Esophagus (tissue), 2 donors: Measurements from ENCODE around the gene CORO2A. TPM values are rescaled to one million over a fixed set of nuclear protein-coding genes. Genes with fewer than 3 reads are reported as not detected.

ENCODE experiments used
- H3K27ac ChIP-seq, 2 donors: one replicate each; pipeline ENCODE4 v1.5.1; 2013; ENCODE audit warnings: low read depth in 2 of 2, mild to moderate bottlenecking in 2 of 2, inconsistent platforms in 1 of 2, low read length in 1 of 2, moderate library complexity in 1 of 2
- H3K27me3 ChIP-seq, 2 donors: one replicate each; pipeline ENCODE4 v1.6.1; 2013; ENCODE audit warnings: low read length in 2 of 2, control low read depth in 1 of 2, mild to moderate bottlenecking in 1 of 2; ENCODE audit not compliant: insufficient read depth in 2 of 2, control insufficient read depth in 1 of 2
- H3K36me3 ChIP-seq, 2 donors: one replicate each; pipeline ENCODE4 v1.6.1; 2013; ENCODE audit warnings: low read length in 1 of 2; ENCODE audit not compliant: control insufficient read depth in 2 of 2, insufficient read depth in 2 of 2
- H3K4me1 ChIP-seq, 2 donors: one replicate each; pipeline ENCODE4 v1.6.1; 2013; ENCODE audit warnings: low read length in 1 of 2; ENCODE audit not compliant: control insufficient read depth in 2 of 2, insufficient read depth in 2 of 2
- H3K4me3 ChIP-seq, 2 donors: one replicate each; pipeline ENCODE4 v1.5.1; 2013; ENCODE audit warnings: low read length in 2 of 2, mild to moderate bottlenecking in 2 of 2, low read depth in 1 of 2, moderate library complexity in 1 of 2
- H3K9me3 ChIP-seq, 2 donors: one replicate each; pipeline ENCODE4 v1.6.1; 2013; ENCODE audit warnings: mild to moderate bottlenecking in 2 of 2, low read depth in 1 of 2, low read length in 1 of 2, moderate library complexity in 1 of 2; ENCODE audit not compliant: control insufficient read depth in 2 of 2, insufficient read depth in 1 of 2
- WGBS, 2 donors: extraction: QIAGEN DNeasy Blood & Tissue Kit; methylation state at CpG; one replicate each; pipeline ENCODE4 v1.1.7; 2013; 5-methylcytosine and 5-hydroxymethylcytosine counted together
- polyA plus RNA-seq, 2 donors: library from polyadenylated mRNA; stranded (reverse); fragments of 200-250 nt; gene quantifications; one replicate each; pipeline ENCODE4 v1.2.3, GENCODE V29; 2013
- donor health status: healthy with polysubstance abuse.
- donor health status: Bipolar disorder and iron deficiency.

CORO2A gene
- polyA plus RNA-seq, 2 donors, result 7.1 to 9.0 TPM

DNA sequence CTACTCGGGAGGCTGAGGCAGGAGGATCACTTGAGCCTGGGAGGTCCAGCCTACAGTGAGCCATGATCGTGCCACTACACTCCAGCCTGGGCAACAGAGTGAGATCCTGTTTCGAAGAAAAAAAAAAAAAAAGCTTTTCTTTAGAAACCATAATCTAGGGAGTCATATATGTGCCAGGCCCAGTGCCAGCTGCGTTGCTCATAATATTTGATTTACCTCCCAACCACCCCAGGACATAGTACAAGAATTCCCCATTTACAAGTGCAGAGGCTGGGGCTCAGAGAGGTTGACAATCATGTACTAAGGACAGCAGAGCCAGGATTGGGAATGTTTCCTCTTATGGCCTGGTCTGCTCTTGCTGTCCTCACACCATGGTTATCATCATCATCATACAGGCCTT is 48.4 kb downstream of the CORO2A start:
- Histone ChIP-seq H3K4me1 (peaks cover 0 to 25% of the 10 kb centered on the region in 2 donors), H3K36me3 (no peaks in the 10 kb centered on the region), H3K27ac (peak overlapping the region; percentile 68 to 81), H3K9me3 (no peaks in the 10 kb centered on the region), H3K4me3 (no peak overlapping the region), H3K27me3 (no peaks in the 10 kb centered on the region)
- 55 to 60% methylated on average over 4 of the region's 4 CpGs for WGBS, 2 donors

- Histone ChIP-seq H3K36me3 (no peaks in the 10 kb centered on the region), H3K4me1 (peaks cover 0 to 25% of the 10 kb centered on the region in 2 donors), H3K27me3 (no peaks in the 10 kb centered on the region), H3K27ac (peak overlapping the region; percentile 66 to 81), H3K9me3 (no peaks in the 10 kb centered on the region), H3K4me3 (no peak overlapping the region)
- 77 to 83% methylated on average over 8 of the region's 8 CpGs for WGBS, 2 donors
Observed at GRCh38 chr9:98142925-98143481, 49.4 kb downstream of the CORO2A start.

DNA sequence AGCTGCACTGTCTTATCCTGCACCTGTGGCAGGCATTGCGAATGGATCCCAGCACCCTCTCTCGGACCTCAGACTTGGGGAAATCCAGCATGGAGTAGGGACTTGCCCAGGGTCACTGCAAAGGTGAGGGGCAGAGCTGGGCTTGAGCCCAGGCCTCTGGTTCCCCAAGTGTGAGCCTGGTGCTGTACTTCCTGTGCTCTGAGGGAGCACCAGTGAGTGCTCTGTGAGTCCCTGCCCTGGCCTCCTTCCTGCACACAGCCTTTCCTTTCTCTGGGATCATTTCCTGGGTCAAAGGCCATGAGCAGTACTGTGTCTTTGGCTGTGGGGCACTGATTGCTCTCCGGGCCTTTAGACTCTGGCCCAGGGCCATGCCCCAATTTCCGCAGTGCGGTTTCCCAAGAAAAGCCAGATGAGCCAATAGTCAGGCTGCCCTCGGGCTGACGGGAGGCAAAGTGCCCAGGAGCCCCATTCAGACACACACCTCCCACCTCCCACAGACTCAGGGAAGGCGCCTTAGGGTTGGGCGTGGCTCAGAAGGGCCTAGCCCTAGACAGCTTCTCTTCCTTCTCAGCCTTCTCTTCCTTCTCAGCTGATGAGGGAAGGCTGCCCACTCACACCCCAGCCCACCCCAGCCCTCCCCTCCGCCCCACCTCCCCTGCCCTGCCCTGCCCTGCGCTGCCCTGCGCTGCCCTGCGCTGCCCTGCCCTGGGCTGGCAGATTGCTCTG is 50.1 kb downstream of the CORO2A start:
- H3K9me3 ChIP-seq, result no peaks in the 10 kb centered on the region
- no peak overlapping the region for H3K4me3 ChIP-seq
- H3K27me3 ChIP-seq, result no peaks in the 10 kb centered on the region
- peaks cover 0 to 25% of the 10 kb centered on the region in 2 donors for H3K4me1 ChIP-seq
- peak overlapping the region; percentile 73 to 81 for H3K27ac ChIP-seq
- 41 to 51% methylated on average over 10 to 13 of the region's 13 CpGs for WGBS, 2 donors
- no peaks in the 10 kb centered on the region for H3K36me3 ChIP-seq

DNA sequence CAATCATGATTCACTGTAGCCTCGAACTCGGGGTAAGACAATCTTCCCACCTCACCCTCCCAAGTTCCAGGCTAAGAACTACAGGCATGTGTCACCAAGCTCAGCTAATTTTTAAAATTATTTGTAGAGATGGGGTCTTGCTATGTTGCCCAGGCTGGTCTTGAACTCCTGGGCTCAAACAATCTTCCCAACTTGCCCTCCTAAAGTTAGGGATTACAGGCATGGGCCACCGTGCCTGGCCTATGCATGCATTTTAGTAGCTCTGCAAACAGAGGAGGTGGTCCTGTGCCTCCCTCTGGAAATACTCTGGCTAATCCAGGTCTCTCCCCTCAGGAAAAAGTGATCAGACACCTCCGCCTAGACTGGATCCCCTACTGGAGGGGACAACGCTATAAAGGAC is 51.9 kb downstream of the CORO2A start:
- Histone ChIP-seq H3K4me3 (no peak overlapping the region), H3K4me1 (peaks cover 0 to 21% of the 10 kb centered on the region in 2 donors), H3K27ac (no peak overlapping the region), H3K9me3 (no peaks in the 10 kb centered on the region), H3K36me3 (no peaks in the 10 kb centered on the region), H3K27me3 (no peaks in the 10 kb centered on the region)
- WGBS, 2 donors, result 88 to 91% methylated on average over 5 of the region's 5 CpGs

- peaks cover 0 to 16% of the 10 kb centered on the region in 2 donors for H3K36me3 ChIP-seq
- H3K4me3 ChIP-seq, result no peak overlapping the region
- no peaks in the 10 kb centered on the region for H3K4me1 ChIP-seq
- H3K27me3 ChIP-seq, result no peaks in the 10 kb centered on the region
- H3K9me3 ChIP-seq, result no peaks in the 10 kb centered on the region
- H3K27ac ChIP-seq, result no peak overlapping the region
Observed at GRCh38 chr9:98136489-98136888, 55.9 kb downstream of the CORO2A start.

GRCh38 chr9:98135938-98136337 is 56.5 kb downstream of the CORO2A start:
- peak overlapping the region in 1 of 2 donors; percentile 62 for H3K27ac ChIP-seq
- H3K27me3 ChIP-seq, result no peaks in the 10 kb centered on the region
- no peaks in the 10 kb centered on the region for H3K9me3 ChIP-seq
- H3K4me3 ChIP-seq, result no peak overlapping the region
- 80 to 85% methylated on average over 7 of the region's 7 CpGs for WGBS, 2 donors
- no peaks in the 10 kb centered on the region for H3K4me1 ChIP-seq
- H3K36me3 ChIP-seq, result peaks cover 0 to 16% of the 10 kb centered on the region in 2 donors

- Histone ChIP-seq H3K9me3 (no peaks in the 10 kb centered on the region), H3K36me3 (peaks cover 0 to 20% of the 10 kb centered on the region in 2 donors), H3K4me1 (no peaks in the 10 kb centered on the region), H3K27me3 (no peaks in the 10 kb centered on the region), H3K4me3 (no peak overlapping the region), H3K27ac (peak overlapping the region in 1 of 2 donors; percentile 62)
- WGBS, 2 donors, result 66 to 73% methylated on average over 4 of the region's 4 CpGs
Observed at GRCh38 chr9:98135558-98135934, 56.9 kb downstream of the CORO2A start.

- peaks cover 0 to 20% of the 10 kb centered on the region in 2 donors for H3K36me3 ChIP-seq
- WGBS, 2 donors, result 92 to 94% methylated on average over 12 of the region's 12 CpGs
Observed at GRCh38 chr9:98134702-98135557, 57.5 kb downstream of the CORO2A start.

DNA sequence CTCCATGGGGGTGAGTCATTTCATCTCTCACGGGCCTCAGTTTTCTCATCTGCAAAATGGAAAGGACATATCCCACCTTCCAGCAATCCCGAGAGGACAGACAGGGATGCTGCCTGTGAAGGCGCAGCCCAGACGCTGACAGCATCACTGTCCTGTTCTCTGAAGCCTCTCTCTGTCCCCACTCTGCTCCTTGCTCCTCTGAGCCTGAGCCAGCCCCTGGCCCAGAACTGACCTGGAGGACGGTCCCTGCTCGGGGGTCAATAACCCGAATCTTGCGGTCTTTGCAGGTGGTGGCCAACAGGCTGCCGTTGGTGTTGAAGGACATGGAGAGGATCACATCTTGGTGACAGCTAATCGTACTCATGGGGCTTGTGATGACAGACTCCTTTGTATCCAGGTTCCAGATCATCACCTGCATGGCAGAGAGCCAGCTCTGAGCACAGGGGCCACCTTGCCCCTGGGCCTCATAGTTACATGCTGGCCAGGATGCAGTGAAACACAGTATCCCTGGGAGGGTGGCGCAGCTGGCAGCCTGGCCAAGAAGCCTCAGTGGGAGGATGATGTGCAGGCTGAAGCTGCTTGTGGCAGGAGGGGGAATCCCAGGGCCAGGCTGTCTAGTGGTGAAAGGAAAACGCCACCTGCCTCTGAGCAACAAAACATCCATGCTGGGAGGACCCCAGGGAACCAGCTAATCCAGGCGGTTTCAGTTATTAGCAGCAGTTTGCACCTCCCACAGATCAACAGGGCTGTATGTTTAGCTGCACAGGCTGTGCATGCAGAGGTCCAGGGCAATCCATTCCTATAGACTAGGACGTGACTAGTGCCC is 59.4 kb downstream of the CORO2A start:
- Histone ChIP-seq H3K4me3 (no peak overlapping the region), H3K36me3 (peaks cover 0 to 26% of the 10 kb centered on the region in 2 donors), H3K4me1 (no peaks in the 10 kb centered on the region), H3K27ac (no peak overlapping the region), H3K9me3 (no peaks in the 10 kb centered on the region), H3K27me3 (no peaks in the 10 kb centered on the region)
- 82% methylated on average over 14 of the region's 14 CpGs for WGBS, 2 donors

More at GRCh38 chr9:98134702-98135557, 57.5 kb downstream of the CORO2A start:
- Histone ChIP-seq H3K4me3 (no peak overlapping the region), H3K9me3 (no peaks in the 10 kb centered on the region), H3K27me3 (no peaks in the 10 kb centered on the region), H3K27ac (peak overlapping the region in 1 of 2 donors; percentile 52), H3K4me1 (no peaks in the 10 kb centered on the region)
